Right lung (tissue), 5 donors: Measurements from ENCODE around the gene CLDN16. TPM values are rescaled to one million over a fixed set of nuclear protein-coding genes. Genes with fewer than 3 reads are reported as not detected.

ENCODE experiments used
- DNase-seq, 2 donors: peaks; one replicate each; pipeline ENCODE4 v3.0.0-alpha.2; 2013
- polyA plus RNA-seq, 5 donors: library from polyadenylated mRNA; unstranded; fragments of 120-200 nt; gene quantifications; one replicate each; pipeline versions ENCODE4 v1.2.1 to v1.2.3, GENCODE V29; 2013; ENCODE audit warnings: inconsistent platforms in 1 of 5, low replicate concordance in 1 of 5; ENCODE audit not compliant: insufficient read length in 5 of 5, insufficient read depth in 1 of 5

Gene CLDN16
- polyA plus RNA-seq, 5 donors = 0.05 to 0.28 (median 0.25) TPM

- no peak for DNase-seq
Observed at GRCh38 chr3:190435618-190436017, 47.7 kb downstream of the CLDN16 start.

DNA sequence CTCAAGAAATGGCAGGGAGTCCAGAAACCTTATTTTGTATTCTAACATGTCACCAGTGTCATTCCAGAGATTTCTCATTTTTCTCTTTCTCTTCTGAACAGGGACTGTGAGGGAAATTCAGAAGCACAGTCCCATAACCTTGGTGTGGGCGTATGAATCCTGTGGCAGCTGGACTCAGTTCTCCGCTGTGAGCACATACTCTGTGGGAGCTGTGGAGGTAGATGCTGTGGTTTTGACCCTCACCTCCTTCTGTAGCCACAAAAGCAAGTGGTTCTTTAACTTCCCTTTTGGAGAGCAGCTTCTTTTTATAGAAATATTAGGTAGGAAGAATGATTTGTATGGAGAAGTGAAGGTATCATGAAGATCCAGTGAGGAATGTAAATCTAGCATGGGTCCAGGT lies 48.4 kb downstream of the CLDN16 start:
- DNase-seq = no peak

GRCh38 chr3:190442240-190442639 lies 54.3 kb downstream of the CLDN16 start:
- no peak for DNase-seq

GRCh38 chr3:190443257-190443656 lies 55.3 kb downstream of the CLDN16 start:
- no peak for DNase-seq

GRCh38 chr3:190444006-190444405 lies 56.0 kb downstream of the CLDN16 start:
- no peak for DNase-seq

- no peak for DNase-seq
Observed at GRCh38 chr3:190444576-190445145, 56.7 kb downstream of the CLDN16 start.

GRCh38 chr3:190446573-190447279 lies 58.8 kb downstream of the CLDN16 start:
- no peak for DNase-seq

- DNase-seq = no peak
Observed at GRCh38 chr3:190448256-190448655, 60.3 kb downstream of the CLDN16 start.

GRCh38 chr3:190449801-190450200 lies 61.8 kb downstream of the CLDN16 start, which contains the start of gene TMEM207:
TMEM207 (minus strand) TSS chr3:190449901; CDS start chr3:190449809, 92 bp downstream.
- DNase-seq = no peak

DNA sequence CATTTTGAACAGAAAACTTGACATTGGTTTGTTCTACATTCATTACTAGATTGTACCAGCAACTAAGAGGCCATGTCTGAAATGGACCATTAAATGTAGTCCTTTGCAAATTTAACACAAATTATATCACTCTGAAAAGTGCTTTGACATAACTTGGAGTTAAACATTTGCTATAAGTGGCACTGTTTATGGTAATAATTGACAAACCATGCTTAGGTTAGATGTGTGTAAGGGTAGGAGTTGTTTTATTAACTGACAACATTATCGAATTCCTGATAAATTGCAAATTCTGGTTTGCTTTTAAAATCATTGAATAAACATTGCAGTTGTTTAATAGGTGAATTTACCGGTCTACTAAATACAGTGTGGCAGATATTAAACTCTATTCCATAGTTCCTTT lies 67.9 kb downstream of the CLDN16 start:
- no peak for DNase-seq

DNA sequence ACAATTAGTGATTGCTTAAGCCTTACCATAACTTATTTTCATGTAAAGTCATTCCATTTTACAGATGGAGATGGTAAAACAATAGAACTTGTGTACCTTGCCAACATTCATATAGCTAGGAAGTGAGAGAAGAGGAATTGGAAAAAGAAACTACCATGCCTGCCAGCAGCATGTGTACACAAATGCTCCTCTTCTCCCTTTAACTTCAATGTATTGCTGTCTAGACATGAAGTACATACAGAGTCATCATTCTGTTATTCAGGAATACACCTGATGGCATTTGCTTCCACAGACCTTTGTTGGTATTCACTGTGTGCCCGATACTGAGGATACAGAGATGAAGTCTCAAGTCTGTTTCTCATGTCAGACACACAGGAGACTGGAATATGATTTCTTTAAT lies 68.8 kb downstream of the CLDN16 start:
- no peak for DNase-seq

GRCh38 chr3:190458040-190458439 lies 70.1 kb downstream of the CLDN16 start:
- no peak for DNase-seq

Other genes with a start within 250 kb of the CLDN16 start
- gene CLDN1, start 65.7 kb upstream of the CLDN16 start, polyA plus RNA-seq = 1 to 10 TPM; 1.6 to 5.0 (median 2.0) TPM
- under 1 TPM; 0.08 to 0.37 (median 0.17) TPM for gene TMEM207, start 61.7 kb downstream of the CLDN16 start, polyA plus RNA-seq
- gene IL1RAP, start 125.9 kb downstream of the CLDN16 start, polyA plus RNA-seq = 10 to 100 TPM; 15.6 to 28.6 (median 21.2) TPM